ENCODE data around the gene GNG12. TPM values are rescaled to one million over a fixed set of nuclear protein-coding genes. Genes with fewer than 3 reads are reported as not detected.

GNG12 gene
- total RNA-seq, 1 experiment from 2014 or later = 14.3 TPM

GRCh38 chr1:67850151-67850551 is 16.9 kb upstream of the GNG12 start:
- Mint-ChIP-seq H3K4me3 (no peak overlapping the region), H3K27ac (no peak overlapping the region), H3K9me3 (no peaks in the 10 kb centered on the region), H3K36me3 (ENCODE audit: insufficient read depth in 1 of 3, low read depth in 3 of 3) (no peaks in the 10 kb centered on the region), H3K4me1 (peaks cover 5 to 6% of the 10 kb centered on the region in 2 experiments), H3K27me3 (ENCODE audit: low read depth) (peaks cover 1% of the 10 kb centered on the region)
- no peak overlapping the region for H3K4me2 ChIP-seq (ENCODE audit: insufficient read depth, insufficient read length, low read length)
- no peak overlapping the region for H3K27ac ChIP-seq (ENCODE audit: insufficient read length, low read depth, low read length)
- H4K91ac ChIP-seq (ENCODE audit: insufficient read length, low read depth, low read length) = no peak overlapping the region
- H3K4me1 ChIP-seq (ENCODE audit: insufficient read depth, low read length) = no peaks in the 10 kb centered on the region; the same call in 1 of the 2 replicates
- no peaks in the 10 kb centered on the region for H4K20me1 ChIP-seq (ENCODE audit: control insufficient read depth, insufficient read depth, insufficient read length)
- H2BK20ac ChIP-seq (ENCODE audit: low read depth, low read length, poor library complexity, severe bottlenecking) = no peak overlapping the region
- TF ChIP-seq CTCF (conservative IDR thresholded peaks at IDR 0.05) = peak; percentile 66
- H2BK15ac ChIP-seq (ENCODE audit: low read depth, low read length) = no peak overlapping the region
- no peak overlapping the region for H2BK5ac ChIP-seq (ENCODE audit: insufficient read length, low read length)
- H4K5ac ChIP-seq (ENCODE audit: insufficient read length, low read depth, low read length) = no peak overlapping the region
- no peaks in the 10 kb centered on the region for H3K23me2 ChIP-seq (ENCODE audit: insufficient read length, low read depth, low read length, poor library complexity, severe bottlenecking)
- H2AK5ac ChIP-seq (ENCODE audit: insufficient read length, low read length) = no peak overlapping the region
- H3K14ac ChIP-seq (ENCODE audit: insufficient read depth, low read length) = no peak overlapping the region
- H3K27me3 ChIP-seq (ENCODE audit: insufficient read depth, low read length) = no peaks in the 10 kb centered on the region
- no peak overlapping the region for H3K4ac ChIP-seq (ENCODE audit: low read depth, low read length)
- no peaks in the 10 kb centered on the region for H3K79me1 ChIP-seq (ENCODE audit: insufficient read depth, low read depth, low read length, poor library complexity, severe bottlenecking)
- no peaks in the 10 kb centered on the region for H3K9me3 ChIP-seq (ENCODE audit: control insufficient read depth, low read depth, low read length)
- no peaks in the 10 kb centered on the region for H3K79me2 ChIP-seq (ENCODE audit: insufficient read depth, low read length)
- H2BK120ac ChIP-seq (ENCODE audit: low read depth, low read length, poor library complexity, severe bottlenecking) = no peak overlapping the region
- no peak overlapping the region for H4K8ac ChIP-seq (replicated peaks; ENCODE audit: insufficient read length, low read depth, low read length)
- H3T11ph ChIP-seq (ENCODE audit: low read length) = no peak overlapping the region
- H2AFZ ChIP-seq (ENCODE audit: low read length) = no peak overlapping the region
- H3K56ac ChIP-seq (ENCODE audit: insufficient read length, low read depth, low read length) = no peak overlapping the region
- H3K9ac ChIP-seq (ENCODE audit: extremely low read depth, insufficient read length, low read length) = no peak overlapping the region
- DNase-seq = no peak
- no peak overlapping the region for H3K18ac ChIP-seq (ENCODE audit: insufficient read length, low read depth, low read length)
- no peak overlapping the region for H3K23ac ChIP-seq (ENCODE audit: insufficient read length, low read depth, low read length)
- no peak overlapping the region for H2BK12ac ChIP-seq (ENCODE audit: insufficient read length, low read depth, low read length)

Data from H9 (cell line).